GM21717 (cell line): Measurements from ENCODE around the gene SYT7.

Source experiments
- ATAC-seq: cut with Tn5 transposase; IDR thresholded peaks from one replicate; pipeline ENCODE4 v1.9.1; 2021; ENCODE audit warnings: mild to moderate bottlenecking, moderate library complexity; ENCODE audit not compliant: unreplicated experiment

SYT7 gene

DNA sequence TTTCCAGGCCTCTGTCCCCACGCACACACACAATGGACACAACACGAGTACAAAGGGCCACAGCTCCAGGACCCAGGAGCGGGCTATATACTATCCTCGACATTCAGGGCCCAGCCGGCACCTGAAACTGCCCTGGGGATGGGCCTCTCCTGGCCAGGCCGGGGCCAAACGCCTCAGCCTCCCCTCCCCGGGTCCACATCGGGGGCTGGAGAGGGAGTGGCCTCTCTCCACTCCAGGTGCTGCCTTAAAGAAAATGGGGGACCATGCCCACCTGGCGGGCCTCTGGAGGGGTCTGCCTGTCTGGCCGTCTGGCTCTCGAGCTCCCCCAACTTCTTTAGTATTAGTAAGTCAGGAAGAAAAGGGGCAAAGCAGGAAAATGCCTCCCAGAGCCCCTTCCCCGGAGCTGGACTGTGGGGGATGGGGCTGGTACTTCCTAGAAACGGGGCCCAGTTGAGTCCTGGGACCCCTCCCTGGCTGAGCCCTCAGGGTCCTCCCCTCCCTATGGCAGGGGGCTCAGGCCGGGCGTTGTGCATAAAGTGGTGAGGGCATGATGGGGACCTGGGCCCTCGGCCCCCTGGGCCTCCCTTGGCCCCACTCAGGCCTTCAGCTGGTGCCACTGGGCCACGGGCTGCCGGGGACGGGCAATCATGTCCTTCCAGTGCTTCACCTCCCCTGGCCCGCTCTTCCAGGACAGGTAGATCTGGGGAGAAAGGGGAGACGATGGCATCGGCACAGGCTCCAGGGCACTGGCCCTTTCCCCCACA is 62.7 kb downstream of the SYT7 start:
- no peak for ATAC-seq

DNA sequence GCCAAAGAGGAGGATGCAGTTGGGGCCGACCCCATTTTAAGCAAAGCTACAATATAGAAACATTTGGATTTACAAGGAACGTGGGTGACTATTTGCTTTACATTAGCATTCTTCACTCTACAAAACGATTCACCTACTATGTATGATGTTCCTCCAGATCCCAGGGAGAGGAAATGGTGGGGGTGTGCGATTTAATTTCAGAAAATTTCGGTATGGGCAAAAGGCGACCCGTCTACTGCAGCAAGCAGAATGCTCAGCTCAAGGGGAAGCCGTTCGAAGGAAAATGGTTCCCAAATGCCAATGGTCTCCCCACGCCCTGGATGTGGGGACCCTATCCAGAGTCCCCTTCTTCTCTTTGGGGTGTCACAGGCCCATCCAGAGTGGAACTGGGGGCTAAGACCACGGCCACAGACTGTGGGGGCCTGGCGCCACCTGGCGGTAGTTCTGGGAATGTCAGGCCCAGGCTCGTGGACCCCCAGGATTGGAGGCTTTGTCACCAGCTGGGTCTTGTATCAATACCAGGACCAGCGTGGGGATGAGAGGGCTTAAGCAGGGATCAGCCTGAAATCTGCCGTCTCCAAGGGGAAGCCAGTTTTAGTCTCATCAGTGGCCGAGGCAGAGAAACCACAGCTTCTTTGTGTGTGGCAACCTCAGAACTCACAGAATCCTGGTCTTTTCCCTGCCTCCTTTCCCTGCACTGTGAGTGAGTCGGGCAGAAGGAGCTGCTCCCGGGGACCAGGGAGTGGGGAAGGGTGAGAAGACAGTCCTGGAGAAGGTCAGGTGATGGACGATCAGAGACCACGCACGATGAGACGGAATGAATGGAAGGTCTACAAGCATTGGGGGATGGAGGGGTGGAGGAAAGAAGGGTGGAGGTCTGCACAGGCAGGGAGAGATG is 64.0 kb downstream of the SYT7 start:
- no peak for ATAC-seq

- ATAC-seq = no peak
Measured at GRCh38 chr11:61516191-61516590, 64.7 kb downstream of the SYT7 start.

DNA sequence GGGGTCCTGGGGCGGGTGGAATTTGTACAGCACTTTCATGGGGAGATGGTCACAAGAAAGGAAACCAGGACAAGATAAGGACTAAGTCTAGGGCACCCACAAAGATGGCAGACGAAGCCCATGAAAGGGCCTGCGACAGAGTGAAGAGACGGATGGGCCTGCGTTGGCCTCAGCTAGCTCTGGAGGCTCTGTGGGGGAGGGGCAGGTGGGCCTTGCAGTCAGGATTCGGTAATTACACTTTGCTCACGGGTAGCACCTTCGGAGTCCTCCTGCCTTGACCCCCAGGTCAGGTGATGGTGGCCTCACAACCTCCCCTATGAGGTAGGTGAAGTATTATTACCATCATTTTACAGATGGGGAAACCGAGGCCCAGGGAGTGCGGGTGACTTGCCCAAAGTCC is 65.2 kb downstream of the SYT7 start:
- no peak for ATAC-seq

- ATAC-seq = no peak
Measured at GRCh38 chr11:61514050-61514917, 66.6 kb downstream of the SYT7 start.

- ATAC-seq = no peak
Measured at GRCh38 chr11:61513143-61513765, 67.6 kb downstream of the SYT7 start.

DNA sequence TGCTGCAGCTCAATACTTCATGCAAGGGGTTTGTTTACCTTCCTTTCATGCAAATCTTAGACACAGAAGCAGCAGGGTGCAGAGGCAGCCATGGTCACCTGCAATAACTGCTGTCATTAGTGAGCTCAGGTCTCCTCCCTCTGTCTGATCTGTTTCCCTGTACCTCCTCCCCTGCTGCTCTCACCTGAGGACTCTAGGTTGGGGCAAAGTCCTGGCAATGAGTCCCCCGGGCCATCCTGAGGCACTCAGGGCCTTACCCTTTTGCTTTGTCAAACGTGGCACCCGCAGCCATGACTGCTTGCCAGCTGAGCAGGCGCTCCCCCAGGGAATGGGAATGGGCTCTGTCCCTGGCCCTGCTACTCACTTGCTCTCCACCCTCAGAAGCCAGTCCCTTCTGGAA is 68.4 kb downstream of the SYT7 start:
- no peak for ATAC-seq

- no peak for ATAC-seq
Measured at GRCh38 chr11:61511383-61511782, 69.5 kb downstream of the SYT7 start.

DNA sequence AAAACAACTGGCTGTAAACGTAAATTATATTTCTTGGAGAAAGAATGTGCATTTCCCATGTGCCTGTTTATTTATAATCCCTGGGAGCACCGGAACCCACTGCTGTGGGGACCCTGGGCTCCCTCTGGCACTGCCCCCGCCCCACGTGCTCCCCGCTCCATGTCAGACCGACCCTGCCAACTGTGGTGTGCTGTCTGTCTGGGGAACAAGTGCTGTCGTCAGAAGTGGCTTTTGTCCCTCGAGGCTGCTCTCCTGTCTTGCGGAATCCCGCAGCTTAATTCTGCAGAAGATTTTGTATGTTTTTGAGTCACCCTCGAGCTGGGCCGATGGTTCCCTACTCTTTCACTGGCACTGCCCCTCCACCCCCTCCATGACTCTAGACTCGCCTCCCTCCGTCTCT is 69.9 kb downstream of the SYT7 start:
- ATAC-seq = no peak

- ATAC-seq = no peak
Measured at GRCh38 chr11:61510166-61510919, 70.5 kb downstream of the SYT7 start.

- no peak for ATAC-seq
Measured at GRCh38 chr11:61509043-61510029, 71.5 kb downstream of the SYT7 start.

GRCh38 chr11:61507962-61508861 is 72.7 kb downstream of the SYT7 start, which contains the start of gene LRRC10B:
Gene LRRC10B, plus strand, starts transcription at chr11:61508749. Its CDS starts 250 bp downstream, at chr11:61508999.
- ATAC-seq = no peak

DNA sequence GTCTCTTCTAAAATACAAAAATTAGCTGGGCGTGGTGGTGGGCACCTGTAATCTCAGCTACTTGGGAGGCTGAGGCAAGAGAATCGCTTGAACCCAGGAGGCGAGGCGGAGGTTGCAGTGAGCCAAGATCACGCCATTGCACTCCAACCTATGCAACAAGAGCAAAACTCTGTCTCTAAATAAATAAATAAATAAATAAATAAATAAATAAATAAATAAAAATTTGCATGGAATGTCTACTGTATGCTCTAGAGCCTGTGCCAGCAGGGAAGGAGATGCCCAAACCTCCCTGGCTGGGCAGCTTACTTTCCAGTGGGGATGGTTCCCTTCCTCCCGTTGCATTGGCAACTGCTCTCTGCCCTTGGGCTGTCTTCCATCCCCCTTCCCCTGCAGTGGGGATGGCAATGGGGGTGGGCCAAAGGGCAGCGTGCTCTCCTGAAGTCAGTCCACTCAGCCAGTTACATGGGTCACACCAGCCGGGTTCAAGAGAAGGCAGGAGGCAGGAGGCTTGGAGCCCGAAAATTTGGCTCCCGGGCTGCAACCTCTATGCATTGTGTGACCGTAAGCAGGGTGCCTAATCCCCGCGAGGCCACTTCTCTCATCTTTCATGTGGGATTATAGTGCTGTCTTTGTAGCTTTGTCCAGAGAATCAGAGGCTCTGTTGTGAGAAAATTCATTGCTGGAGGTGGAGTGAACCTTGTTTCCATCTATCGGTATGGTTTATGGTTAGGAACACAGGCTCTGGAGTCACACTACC is 73.7 kb downstream of the SYT7 start:
- ATAC-seq = no peak

GRCh38 chr11:61505640-61506155 is 75.2 kb downstream of the SYT7 start:
- ATAC-seq = no peak

GRCh38 chr11:61505106-61505505 is 75.8 kb downstream of the SYT7 start:
- no peak for ATAC-seq

GRCh38 chr11:61503135-61503770 is 77.6 kb downstream of the SYT7 start:
- ATAC-seq = no peak
